Mucosa of rectum (tissue), 2 donors: ENCODE results near the gene TRPM5.

Source experiments
- H3K27ac ChIP-seq, 2 donors: one replicate each; pipeline ENCODE4 v1.7.0; 2013; ENCODE audit warnings: inconsistent platforms in 2 of 2, low read depth in 2 of 2, low read length in 2 of 2
- H3K27me3 ChIP-seq, 2 donors: one replicate each; pipeline ENCODE4 v1.7.0; 2013; ENCODE audit warnings: low read length in 2 of 2; ENCODE audit not compliant: control insufficient read depth in 2 of 2, insufficient read depth in 2 of 2
- H3K36me3 ChIP-seq, 2 donors: one replicate each; pipeline ENCODE4 v1.7.0; 2013; ENCODE audit warnings: low read length in 2 of 2; ENCODE audit not compliant: control insufficient read depth in 2 of 2, insufficient read depth in 2 of 2
- H3K4me1 ChIP-seq, 2 donors: one replicate each; pipeline ENCODE4 v1.7.0; 2013; ENCODE audit warnings: low read length in 2 of 2, mild to moderate bottlenecking in 1 of 2; ENCODE audit not compliant: control insufficient read depth in 2 of 2, insufficient read depth in 2 of 2
- H3K4me3 ChIP-seq, 2 donors: one replicate each; pipeline ENCODE4 v1.7.0; 2013; ENCODE audit warnings: low read length in 2 of 2
- H3K9ac ChIP-seq, 2 donors: one replicate each; pipeline ENCODE4 v1.7.0; 2013; ENCODE audit warnings: low read length in 2 of 2, low read depth in 1 of 2, mild to moderate bottlenecking in 1 of 2
- H3K9me3 ChIP-seq, 2 donors: one replicate each; pipeline ENCODE4 v1.7.0; 2013; ENCODE audit warnings: low read length in 2 of 2; ENCODE audit not compliant: control insufficient read depth in 2 of 2
- donor health status: healthy.
- donor health status: Normal muscosa, but diverticular disease.

Gene TRPM5

DNA sequence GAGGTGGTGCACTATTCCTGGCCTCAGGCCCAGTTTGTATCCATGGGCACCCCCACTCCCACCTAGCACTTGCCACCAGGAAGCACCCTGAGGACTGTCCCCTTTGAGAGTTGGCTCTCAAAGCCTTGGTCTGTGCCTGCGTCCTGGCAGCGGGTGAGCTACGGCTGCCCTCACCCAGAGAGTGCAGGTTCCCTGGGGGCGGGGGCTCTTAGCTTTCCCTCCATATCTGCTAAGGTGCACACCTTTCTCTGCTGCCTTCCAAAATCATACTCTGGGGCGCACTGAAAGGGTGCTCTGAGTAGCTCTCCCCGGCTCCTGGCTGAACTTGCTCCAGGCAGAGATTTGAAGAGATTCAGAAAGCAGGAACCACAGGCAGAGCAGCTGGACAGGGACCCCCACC is 7.6 kb upstream of the TRPM5 start:
- H3K27me3 ChIP-seq, result no peaks in the 10 kb centered on the region
- no peak overlapping the region for H3K27ac ChIP-seq
- no peaks in the 10 kb centered on the region for H3K36me3 ChIP-seq
- H3K4me3 ChIP-seq, result no peak overlapping the region
- H3K9me3 ChIP-seq, result no peaks in the 10 kb centered on the region
- no peak overlapping the region for H3K9ac ChIP-seq
- H3K4me1 ChIP-seq, result peaks cover 6 to 7% of the 10 kb centered on the region in 2 donors

- Histone ChIP-seq H3K36me3 (no peaks in the 10 kb centered on the region), H3K4me1 (peaks cover 9 to 12% of the 10 kb centered on the region in 2 donors), H3K4me3 (no peak overlapping the region), H3K27me3 (no peaks in the 10 kb centered on the region), H3K27ac (no peak overlapping the region), H3K9me3 (no peaks in the 10 kb centered on the region), H3K9ac (no peak overlapping the region)
These were observed 7.0 kb upstream of the TRPM5 start for GRCh38 chr11:2451336-2451735.

GRCh38 chr11:2450321-2451041 is 6.2 kb upstream of the TRPM5 start:
- Histone ChIP-seq H3K9me3 (no peaks in the 10 kb centered on the region), H3K27me3 (no peaks in the 10 kb centered on the region), H3K4me1 (peaks cover 12 to 19% of the 10 kb centered on the region in 2 donors), H3K9ac (no peak overlapping the region), H3K4me3 (no peak overlapping the region), H3K36me3 (no peaks in the 10 kb centered on the region), H3K27ac (no peak overlapping the region)

GRCh38 chr11:2449548-2450320 is 5.4 kb upstream of the TRPM5 start:
- Histone ChIP-seq H3K9ac (no peak overlapping the region), H3K36me3 (no peaks in the 10 kb centered on the region), H3K4me3 (no peak overlapping the region), H3K27ac (no peak overlapping the region), H3K9me3 (no peaks in the 10 kb centered on the region), H3K4me1 (peaks cover 13 to 19% of the 10 kb centered on the region in 2 donors), H3K27me3 (no peaks in the 10 kb centered on the region)

DNA sequence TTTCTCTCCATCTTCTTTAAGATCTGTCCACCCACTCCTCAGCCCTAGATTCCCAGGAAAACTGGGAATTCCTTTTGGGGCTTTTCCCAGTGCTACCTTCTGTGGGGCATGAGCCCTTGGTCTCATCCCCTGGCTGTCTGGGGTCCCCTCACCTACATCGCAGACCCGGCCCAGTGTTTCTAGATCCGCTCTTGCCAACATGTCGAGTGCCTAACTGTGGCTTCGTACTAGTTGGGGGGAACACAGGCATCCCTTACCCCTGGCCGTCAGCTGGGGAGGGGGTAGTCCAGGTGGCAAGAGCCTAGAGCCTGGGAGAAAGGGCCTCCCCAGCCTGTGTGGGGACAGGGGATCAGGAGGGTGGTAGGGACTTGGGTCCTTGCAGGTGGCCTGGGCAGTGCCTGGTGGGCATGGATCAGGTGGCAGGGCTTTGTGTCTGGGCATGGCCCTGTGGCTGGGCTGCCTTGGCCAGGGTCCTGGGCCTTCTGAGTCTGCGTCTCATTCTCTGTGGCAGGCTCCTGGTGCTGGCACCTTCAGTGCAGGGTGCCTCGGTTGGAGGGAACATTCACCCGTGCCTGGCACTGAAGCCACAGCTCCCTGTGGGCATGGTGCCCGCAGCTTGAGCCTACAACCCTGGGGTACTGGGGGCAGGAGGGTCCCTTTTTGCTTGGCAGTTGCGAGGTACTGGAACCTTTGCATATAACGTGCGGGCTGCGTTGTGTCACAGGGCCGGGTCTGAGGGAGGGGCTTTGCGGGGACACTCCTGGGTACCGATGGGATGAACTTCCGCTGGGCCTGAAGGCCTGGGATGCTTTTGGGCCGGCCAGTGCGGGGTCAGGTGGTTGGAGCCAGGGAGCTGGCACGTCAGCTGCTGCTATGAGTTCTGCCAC is 4.6 kb upstream of the TRPM5 start:
- H3K9ac ChIP-seq, result no peak overlapping the region

GRCh38 chr11:2447951-2448650 is 3.8 kb upstream of the TRPM5 start:
- Histone ChIP-seq H3K27ac (no peak overlapping the region), H3K36me3 (no peaks in the 10 kb centered on the region), H3K9me3 (no peaks in the 10 kb centered on the region), H3K4me3 (no peak overlapping the region), H3K27me3 (no peaks in the 10 kb centered on the region), H3K4me1 (peaks cover 17 to 25% of the 10 kb centered on the region in 2 donors), H3K9ac (no peak overlapping the region)

More for the DNA sequence above, 4.6 kb upstream of the TRPM5 start:
- Histone ChIP-seq H3K9me3 (no peaks in the 10 kb centered on the region), H3K27ac (no peak overlapping the region), H3K4me3 (no peak overlapping the region), H3K36me3 (no peaks in the 10 kb centered on the region), H3K27me3 (no peaks in the 10 kb centered on the region), H3K4me1 (peaks cover 13 to 19% of the 10 kb centered on the region in 2 donors)

DNA sequence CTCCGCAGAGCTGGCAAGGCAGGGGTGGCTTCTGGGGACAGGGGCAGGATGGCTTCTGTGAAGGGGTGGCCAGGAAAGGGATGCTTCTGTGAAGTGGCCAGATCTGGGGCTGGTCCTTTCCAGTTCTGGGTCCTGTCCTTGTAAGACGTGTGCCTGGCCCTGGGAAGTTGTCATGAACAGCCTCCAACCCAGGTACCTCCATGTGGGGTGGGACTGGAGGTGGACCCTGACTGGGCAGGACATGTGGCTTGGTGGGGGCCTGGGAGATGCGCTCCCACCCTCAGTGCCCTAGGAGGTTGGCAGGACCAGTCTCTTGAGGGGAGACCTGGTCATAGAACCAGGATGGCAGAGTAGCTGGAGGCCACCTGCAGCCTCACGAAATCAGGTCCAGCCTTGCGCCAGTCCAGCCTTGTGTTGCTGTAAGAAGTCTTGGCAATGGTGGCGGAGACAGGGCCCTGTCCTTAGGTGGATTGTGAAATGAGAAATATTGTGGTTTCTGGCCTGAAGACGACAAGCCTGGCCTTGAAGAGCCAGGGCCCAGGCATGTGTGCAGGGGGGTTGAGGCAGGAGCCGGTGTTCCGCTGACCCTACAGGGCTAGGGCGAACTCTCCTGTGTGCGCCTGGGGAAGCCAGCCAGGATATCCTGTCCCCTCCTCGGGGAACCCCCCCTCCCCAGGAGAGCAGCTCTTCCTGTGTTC is 3.1 kb upstream of the TRPM5 start:
- Histone ChIP-seq H3K9me3 (no peaks in the 10 kb centered on the region), H3K36me3 (no peaks in the 10 kb centered on the region), H3K27ac (no peak overlapping the region), H3K4me1 (peaks cover 24 to 28% of the 10 kb centered on the region in 2 donors), H3K27me3 (no peaks in the 10 kb centered on the region), H3K4me3 (peak overlapping the region; percentile 37 to 63), H3K9ac (peak overlapping the region; percentile 32 to 74)

GRCh38 chr11:2446590-2447252 is 2.4 kb upstream of the TRPM5 start:
- Histone ChIP-seq H3K4me3 (peak overlapping the region; percentile 63 to 70), H3K4me1 (peaks cover 30 to 32% of the 10 kb centered on the region in 2 donors)

More at GRCh38 chr11:2446590-2447252, 2.4 kb upstream of the TRPM5 start:
- Histone ChIP-seq H3K9me3 (no peaks in the 10 kb centered on the region), H3K27me3 (no peaks in the 10 kb centered on the region), H3K9ac (peak overlapping the region; percentile 32 to 74), H3K36me3 (no peaks in the 10 kb centered on the region), H3K27ac (peak overlapping the region in 1 of 2 donors; percentile 34)
